ENCODE results near the gene NFATC1.

The NFATC1 gene

DNA sequence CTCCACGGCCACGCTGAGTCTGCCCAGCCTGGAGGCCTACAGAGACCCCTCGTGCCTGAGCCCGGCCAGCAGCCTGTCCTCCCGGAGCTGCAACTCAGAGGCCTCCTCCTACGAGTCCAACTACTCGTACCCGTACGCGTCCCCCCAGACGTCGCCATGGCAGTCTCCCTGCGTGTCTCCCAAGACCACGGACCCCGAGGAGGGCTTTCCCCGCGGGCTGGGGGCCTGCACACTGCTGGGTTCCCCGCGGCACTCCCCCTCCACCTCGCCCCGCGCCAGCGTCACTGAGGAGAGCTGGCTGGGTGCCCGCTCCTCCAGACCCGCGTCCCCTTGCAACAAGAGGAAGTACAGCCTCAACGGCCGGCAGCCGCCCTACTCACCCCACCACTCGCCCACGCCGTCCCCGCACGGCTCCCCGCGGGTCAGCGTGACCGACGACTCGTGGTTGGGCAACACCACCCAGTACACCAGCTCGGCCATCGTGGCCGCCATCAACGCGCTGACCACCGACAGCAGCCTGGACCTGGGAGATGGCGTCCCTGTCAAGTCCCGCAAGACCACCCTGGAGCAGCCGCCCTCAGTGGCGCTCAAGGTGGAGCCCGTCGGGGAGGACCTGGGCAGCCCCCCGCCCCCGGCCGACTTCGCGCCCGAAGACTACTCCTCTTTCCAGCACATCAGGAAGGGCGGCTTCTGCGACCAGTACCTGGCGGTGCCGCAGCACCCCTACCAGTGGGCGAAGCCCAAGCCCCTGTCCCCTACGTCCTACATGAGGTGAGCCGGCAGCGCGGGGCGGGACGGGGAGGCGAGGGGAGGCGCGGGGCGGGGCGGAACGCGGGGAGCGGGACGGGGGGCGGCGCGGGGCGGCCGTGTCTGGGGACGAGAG lies 15.2 kb downstream of the NFATC1 start:
- CTCF ChIA-PET, result no interaction called here
- no peak for DNase-seq (ENCODE audit: low read depth, low spot score)
- TF ChIP-seq, protein P1, sequence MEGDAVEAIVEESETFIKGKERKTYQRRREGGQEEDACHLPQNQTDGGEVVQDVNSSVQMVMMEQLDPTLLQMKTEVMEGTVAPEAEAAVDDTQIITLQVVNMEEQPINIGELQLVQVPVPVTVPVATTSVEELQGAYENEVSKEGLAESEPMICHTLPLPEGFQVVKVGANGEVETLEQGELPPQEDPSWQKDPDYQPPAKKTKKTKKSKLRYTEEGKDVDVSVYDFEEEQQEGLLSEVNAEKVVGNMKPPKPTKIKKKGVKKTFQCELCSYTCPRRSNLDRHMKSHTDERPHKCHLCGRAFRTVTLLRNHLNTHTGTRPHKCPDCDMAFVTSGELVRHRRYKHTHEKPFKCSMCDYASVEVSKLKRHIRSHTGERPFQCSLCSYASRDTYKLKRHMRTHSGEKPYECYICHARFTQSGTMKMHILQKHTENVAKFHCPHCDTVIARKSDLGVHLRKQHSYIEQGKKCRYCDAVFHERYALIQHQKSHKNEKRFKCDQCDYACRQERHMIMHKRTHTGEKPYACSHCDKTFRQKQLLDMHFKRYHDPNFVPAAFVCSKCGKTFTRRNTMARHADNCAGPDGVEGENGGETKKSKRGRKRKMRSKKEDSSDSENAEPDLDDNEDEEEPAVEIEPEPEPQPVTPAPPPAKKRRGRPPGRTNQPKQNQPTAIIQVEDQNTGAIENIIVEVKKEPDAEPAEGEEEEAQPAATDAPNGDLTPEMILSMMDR (IDR thresholded peaks at IDR 0.05; ENCODE audit: insufficient read depth, low read length, missing control alignments), result no peak
- no peak overlapping the region for H3K4me3 ChIP-seq (ENCODE audit: low read depth, low read length)
- POLR2A ChIA-PET, result no interaction called here

DNA sequence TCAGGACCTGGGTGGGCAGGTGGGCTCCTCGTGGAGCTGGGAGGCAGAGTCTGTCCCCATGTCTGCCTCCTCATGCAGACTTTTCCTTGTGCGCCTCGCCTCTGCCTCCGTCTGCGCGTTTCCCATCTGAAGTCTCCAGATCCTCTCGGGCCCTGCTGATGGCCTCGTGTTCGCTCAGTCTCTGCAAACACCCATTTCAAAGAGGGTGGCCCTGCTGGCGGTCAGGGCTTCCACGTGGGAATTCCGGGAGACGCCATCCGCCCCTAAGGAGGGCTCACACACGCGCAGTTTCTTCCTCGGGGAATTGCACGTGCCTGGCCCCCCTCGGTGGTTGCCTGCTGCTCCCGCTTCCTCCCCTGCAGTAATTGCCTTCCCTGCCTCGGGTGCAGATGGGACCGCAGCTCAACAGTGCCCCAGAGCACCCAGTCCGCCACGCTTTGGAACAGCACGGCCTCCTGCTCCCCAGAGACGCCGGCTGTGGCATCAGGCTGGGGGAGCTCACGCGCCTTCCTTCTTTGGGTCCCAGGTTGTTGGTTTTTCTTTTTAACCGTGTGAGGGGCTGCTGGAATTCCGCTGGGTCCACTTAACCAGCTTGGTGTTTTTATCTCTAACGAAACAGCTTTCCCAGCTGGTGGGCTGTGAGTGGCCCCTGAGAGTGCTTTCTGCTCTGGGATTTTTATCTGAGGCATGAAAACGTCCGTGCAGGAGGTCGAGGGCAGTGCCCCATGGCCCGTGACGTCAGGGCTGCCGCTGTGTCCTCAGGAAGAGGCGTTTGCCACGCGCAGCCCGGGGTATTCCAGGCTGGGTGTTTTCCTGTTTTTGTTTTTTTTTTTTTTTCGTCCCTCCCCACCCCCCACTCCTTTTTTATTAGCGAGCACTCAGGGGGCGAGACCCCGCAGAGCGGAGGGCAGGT lies 16.1 kb downstream of the NFATC1 start:
- ChIA-PET CTCF (no interaction called here), POLR2A (interaction anchor here (0.7 kb wide), 1 partner anchor 201 kb away, joined by 3 read pairs; no protein-coding TSS in a partner anchor)
- DNase-seq (ENCODE audit: low read depth, low spot score), result no peak
- H3K4me3 ChIP-seq (ENCODE audit: low read depth, low read length), result no peak overlapping the region
- TF ChIP-seq, protein P1 (IDR thresholded peaks at IDR 0.05; ENCODE audit: insufficient read depth, low read length, missing control alignments), result no peak

DNA sequence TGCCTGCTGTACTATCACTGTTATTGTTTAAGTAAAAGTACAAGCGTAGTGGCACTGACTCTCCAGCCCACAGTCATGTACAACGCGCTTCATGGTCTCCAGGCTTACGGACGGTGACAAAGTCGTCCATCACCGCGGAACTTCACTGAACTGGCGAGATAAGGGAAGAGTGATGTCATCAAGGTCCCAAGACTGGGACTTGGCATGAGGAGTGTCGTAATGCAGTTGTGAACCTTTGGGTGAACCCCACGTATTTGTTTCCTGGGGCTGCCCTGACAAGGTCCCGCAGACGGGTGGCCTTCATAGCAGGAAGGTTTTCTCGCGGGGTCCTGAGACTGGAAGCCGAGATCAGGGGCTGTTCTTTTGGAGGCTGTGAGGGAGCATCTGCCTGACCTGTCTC lies 17.3 kb downstream of the NFATC1 start:
- H3K4me3 ChIP-seq (ENCODE audit: low read depth, low read length), result no peak overlapping the region
- POLR2A ChIA-PET, result no interaction called here
- TF ChIP-seq, protein P1 (IDR thresholded peaks at IDR 0.05; ENCODE audit: insufficient read depth, low read length, missing control alignments), result no peak
- CTCF ChIA-PET, result no interaction called here
- no peak for DNase-seq (ENCODE audit: low read depth, low spot score)

DNA sequence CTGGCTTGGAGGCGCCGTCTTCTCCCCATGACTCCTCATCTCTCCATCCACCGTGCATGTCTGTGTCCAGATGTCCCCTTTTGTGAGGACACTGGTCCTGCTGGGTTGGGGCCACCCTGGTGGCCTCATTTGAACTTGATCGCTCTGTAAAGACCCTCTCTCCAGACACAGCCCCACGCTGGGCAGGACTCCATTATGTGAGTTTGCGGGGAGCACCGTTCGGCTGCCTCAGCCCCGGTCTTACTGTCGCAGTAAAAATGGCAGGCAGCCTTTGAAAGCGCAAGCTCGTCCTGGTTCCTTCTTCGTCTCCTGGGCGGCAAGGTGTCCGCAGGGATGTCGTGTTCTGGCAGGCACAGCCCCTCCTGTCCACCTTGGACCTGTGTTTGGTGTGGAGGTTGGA lies 17.7 kb downstream of the NFATC1 start:
- POLR2A ChIA-PET, result no interaction called here
- H3K4me3 ChIP-seq (ENCODE audit: low read depth, low read length), result no peak overlapping the region
- DNase-seq (ENCODE audit: low read depth, low spot score), result no peak
- CTCF ChIA-PET, result no interaction called here
- TF ChIP-seq, protein P1 (IDR thresholded peaks at IDR 0.05; ENCODE audit: insufficient read depth, low read length, missing control alignments), result no peak

DNA sequence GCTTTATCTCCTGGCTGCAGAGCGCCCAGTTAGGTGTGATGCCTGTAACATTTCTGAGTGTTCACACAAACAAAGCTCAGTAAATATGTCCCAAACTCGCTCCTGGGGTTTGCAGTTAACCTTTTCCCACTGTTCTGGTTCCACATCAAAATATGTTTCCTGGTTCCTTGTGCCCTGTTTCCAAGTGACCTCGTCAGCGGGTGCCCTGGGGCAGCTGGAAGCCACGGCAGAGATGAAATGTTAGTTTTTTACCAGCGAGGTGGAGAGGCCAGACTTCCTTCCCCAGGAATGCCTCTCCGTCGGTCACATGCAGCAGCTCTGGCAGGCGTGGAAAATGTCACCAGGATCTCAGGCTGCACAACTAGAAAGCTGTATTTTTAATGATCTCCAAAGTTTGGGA lies 18.2 kb downstream of the NFATC1 start:
- H3K4me3 ChIP-seq (ENCODE audit: low read depth, low read length), result no peak overlapping the region
- CTCF ChIA-PET, result no interaction called here
- POLR2A ChIA-PET, result no interaction called here
- DNase-seq (ENCODE audit: low read depth, low spot score), result no peak
- TF ChIP-seq, protein P1 (IDR thresholded peaks at IDR 0.05; ENCODE audit: insufficient read depth, low read length, missing control alignments), result no peak

Measured in AG04449 (cell line).